Kidney epithelial cell (primary cell): ENCODE results near the gene RGS17. TPM values are rescaled to one million over a fixed set of nuclear protein-coding genes. Genes with fewer than 3 reads are reported as not detected.

ENCODE experiments used
- DNase-seq: peaks from one replicate; pipeline ENCODE4 v3.0.0-alpha.2; 2010; ENCODE audit warnings: low read depth
- H3K27me3 ChIP-seq: 2 replicates; pipeline ENCODE4 v1.6.0; 2011; ENCODE audit warnings: low read length; ENCODE audit not compliant: control insufficient read depth, insufficient read depth
- H3K36me3 ChIP-seq: 2 replicates; pipeline ENCODE4 v1.5.1; 2011; ENCODE audit warnings: low read length; ENCODE audit not compliant: control insufficient read depth, insufficient read depth
- H3K4me3 ChIP-seq: 2 replicates; pipeline ENCODE4 v1.5.1; 2011; ENCODE audit warnings: low read depth, mild to moderate bottlenecking, control low read depth, low read length
- CTCF ChIP-seq: IDR thresholded peaks from 2 replicates; pipeline ENCODE4 v1.5.1; 2011; ENCODE audit warnings: mild to moderate bottlenecking, moderate library complexity, low read length, control low read depth, inconsistent platforms; ENCODE audit not compliant: insufficient read depth, poor library complexity, severe bottlenecking
- total RNA-seq: library from RNA; depleted of rRNA; stranded (reverse); fragments of >200 nt; gene quantifications from 2 replicates; pipeline ENCODE4 v1.2.3, GENCODE V29; 2015

The RGS17 gene
- total RNA-seq, 1 donor from 2014 or later: 11.2 TPM

GRCh38 chr6:153092082-153093013, 38.7 kb downstream of the RGS17 start:
- peak; percentile 69 for DNase-seq
- no peaks in the 10 kb centered on the region for H3K27me3 ChIP-seq
- TF ChIP-seq CTCF: no peak
- H3K4me3 ChIP-seq: no peak overlapping the region
- H3K36me3 ChIP-seq: no peaks in the 10 kb centered on the region

GRCh38 chr6:153090241-153090930, 40.7 kb downstream of the RGS17 start:
- TF ChIP-seq CTCF: no peak
- no peaks in the 10 kb centered on the region for H3K36me3 ChIP-seq
- peak; percentile 82 for DNase-seq
- H3K27me3 ChIP-seq: no peaks in the 10 kb centered on the region
- H3K4me3 ChIP-seq: no peak overlapping the region

GRCh38 chr6:153088796-153089195, 42.3 kb downstream of the RGS17 start:
- no peak for DNase-seq
- Histone ChIP-seq H3K4me3 (no peak overlapping the region), H3K36me3 (no peaks in the 10 kb centered on the region), H3K27me3 (no peaks in the 10 kb centered on the region)
- TF ChIP-seq CTCF: no peak

- Histone ChIP-seq H3K4me3 (no peak overlapping the region), H3K36me3 (no peaks in the 10 kb centered on the region), H3K27me3 (no peaks in the 10 kb centered on the region)
- no peak for DNase-seq
- TF ChIP-seq CTCF: no peak
Measured at GRCh38 chr6:153087436-153087835, 43.6 kb downstream of the RGS17 start.

GRCh38 chr6:153086225-153086990, 44.7 kb downstream of the RGS17 start:
- no peak overlapping the region for H3K4me3 ChIP-seq
- no peaks in the 10 kb centered on the region for H3K36me3 ChIP-seq
- DNase-seq: no peak
- TF ChIP-seq CTCF: no peak
- no peaks in the 10 kb centered on the region for H3K27me3 ChIP-seq
